ENCODE results near the gene WSCD2.
"Not testable (repeated sequence)": the region's sequence is repeated elsewhere in the genome, so short reads cannot be mapped to it uniquely, and the experiment has no call there.

The WSCD2 gene

DNA sequence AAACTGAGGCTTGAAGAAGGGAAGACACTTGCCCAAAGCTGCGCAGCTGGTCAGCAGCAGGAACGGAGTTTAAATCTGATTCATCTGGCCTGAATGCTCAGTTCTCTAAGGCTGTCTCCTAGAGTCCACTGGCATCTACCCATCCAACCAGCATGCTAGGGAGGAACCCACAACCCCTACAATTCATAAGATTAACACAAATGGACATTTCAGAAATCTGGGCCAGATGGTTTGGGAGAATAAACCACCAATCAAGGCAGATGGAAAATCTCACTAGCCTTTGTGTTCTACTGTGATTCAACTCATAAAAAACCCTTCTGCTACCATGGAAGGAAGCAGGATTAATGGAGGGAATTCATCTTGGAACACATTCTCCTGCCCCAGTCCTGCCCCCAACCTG is 67.8 kb downstream of the WSCD2 start:
- DNase-seq (no peak), ATAC-seq (no peak)

DNA sequence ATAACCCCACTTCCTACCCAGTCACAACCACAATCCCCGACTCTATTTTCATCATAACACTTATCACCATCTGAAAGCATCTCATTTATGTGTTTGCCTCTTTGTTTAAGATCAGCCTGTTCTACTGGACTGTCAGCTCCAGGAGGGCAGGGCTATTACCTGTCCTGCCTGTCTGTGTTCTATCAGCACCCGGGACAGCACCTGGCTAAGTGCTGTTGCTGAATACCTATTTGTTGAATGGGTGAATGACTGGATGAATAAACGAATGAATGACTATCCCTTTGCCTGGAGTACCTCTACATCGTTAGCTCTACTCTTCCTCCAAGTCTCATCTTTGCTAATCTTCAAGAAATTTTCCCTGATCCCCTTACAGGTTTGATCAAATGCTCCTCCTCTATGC is 69.0 kb downstream of the WSCD2 start:
- ATAC-seq (no peak), DNase-seq (no peak)

GRCh38 chr12:108199106-108199505 is 70.0 kb downstream of the WSCD2 start:
- DNase-seq (no peak), ATAC-seq (no peak)

DNA sequence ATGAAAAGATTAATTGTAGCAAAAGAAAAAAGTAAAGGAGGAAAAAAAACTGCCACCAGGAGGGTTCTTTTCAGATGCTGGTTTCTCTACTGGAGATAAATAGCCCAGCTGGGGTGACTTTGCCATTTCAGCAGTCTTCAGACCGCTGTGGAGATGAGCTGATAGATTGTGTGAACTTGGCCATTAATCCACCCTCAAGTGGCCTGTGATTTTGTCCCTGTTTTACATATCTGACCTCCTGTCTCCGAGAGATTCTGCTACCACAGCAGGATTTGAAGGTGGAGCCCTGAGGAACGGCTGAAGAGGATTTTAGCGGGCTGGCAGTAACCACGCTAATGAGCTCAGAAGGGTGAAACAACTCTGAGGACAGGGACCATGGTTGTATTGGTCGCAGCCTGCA is 72.7 kb downstream of the WSCD2 start:
- DNase-seq: no peak
- ATAC-seq: no peak

- DNase-seq (no peak), ATAC-seq (no peak)
These were observed 75.3 kb downstream of the WSCD2 start for GRCh38 chr12:108204117-108204987.

DNA sequence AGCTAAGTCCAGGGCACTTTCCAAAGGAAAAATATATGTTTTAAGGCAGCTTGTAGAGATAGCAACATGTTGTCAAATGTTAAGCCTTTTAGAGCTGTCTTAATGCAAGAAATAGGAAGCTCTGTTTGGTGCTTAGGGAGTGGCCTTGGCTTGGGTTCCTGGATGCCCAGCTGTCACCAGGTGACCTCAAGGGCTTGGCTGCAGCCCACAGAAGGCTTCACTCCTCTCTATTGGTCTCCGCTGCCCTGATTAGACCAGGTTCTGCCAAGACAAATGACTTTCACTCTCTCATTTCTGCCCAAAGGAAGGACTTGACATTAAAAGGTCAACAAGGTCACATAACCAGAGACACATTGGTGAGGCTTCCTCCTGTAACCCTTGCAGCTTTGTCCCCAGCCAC is 76.8 kb downstream of the WSCD2 start:
- no peak for DNase-seq
- ATAC-seq: no peak

- no peak for ATAC-seq
- DNase-seq: no peak
These were observed 79.0 kb downstream of the WSCD2 start for GRCh38 chr12:108207791-108208730.

GRCh38 chr12:108210001-108210400 is 80.9 kb downstream of the WSCD2 start:
- ATAC-seq (no peak), DNase-seq (no peak)

DNA sequence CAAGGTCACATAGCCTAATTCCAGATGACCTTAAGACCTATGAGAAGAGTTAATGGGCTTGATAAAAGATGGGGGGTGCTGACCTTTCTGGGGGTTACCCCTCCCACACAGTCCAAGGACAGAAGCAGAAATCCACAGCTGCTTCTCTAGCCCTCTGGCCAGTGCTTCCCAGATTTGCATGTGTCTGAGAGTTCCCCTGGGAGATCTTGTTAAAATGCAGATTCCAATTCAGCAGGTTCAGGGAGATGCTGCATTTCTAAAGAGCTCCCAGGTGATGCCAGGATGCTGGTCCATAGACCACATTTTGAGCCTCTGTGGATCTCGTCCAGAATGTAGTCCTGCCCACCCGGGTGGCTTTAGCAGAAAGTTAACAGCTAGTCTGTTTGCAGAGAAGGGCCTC is 82.1 kb downstream of the WSCD2 start:
- DNase-seq (no peak), ATAC-seq (no peak)

GRCh38 chr12:108213871-108214445 is 84.9 kb downstream of the WSCD2 start:
- ATAC-seq (no peak), DNase-seq (no peak)

DNA sequence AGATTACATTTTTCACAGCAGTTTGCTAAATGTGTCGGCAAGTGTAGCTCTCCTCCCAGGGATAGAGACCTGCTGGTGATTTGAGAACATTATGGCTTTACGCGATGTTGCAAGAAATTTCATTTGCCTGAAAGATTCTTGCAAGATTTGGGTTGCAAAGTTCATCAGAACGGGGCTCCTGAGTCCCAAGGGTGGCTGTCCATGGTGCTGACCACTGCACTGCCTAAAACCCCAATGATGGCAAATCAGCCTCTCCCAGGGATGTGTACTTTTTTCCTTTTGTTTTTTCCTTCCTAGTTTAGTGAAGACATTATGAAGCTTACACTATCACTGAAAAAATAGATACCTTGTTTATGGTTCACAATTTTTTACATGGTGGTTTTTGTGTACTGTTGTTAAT is 85.4 kb downstream of the WSCD2 start:
- ATAC-seq (no peak), DNase-seq (peak; percentile 22)

GRCh38 chr12:108215458-108215857 is 86.4 kb downstream of the WSCD2 start:
- DNase-seq (no peak), ATAC-seq (no peak)

GRCh38 chr12:108218921-108219320 is 89.8 kb downstream of the WSCD2 start:
- DNase-seq (no peak), ATAC-seq (no peak)

DNA sequence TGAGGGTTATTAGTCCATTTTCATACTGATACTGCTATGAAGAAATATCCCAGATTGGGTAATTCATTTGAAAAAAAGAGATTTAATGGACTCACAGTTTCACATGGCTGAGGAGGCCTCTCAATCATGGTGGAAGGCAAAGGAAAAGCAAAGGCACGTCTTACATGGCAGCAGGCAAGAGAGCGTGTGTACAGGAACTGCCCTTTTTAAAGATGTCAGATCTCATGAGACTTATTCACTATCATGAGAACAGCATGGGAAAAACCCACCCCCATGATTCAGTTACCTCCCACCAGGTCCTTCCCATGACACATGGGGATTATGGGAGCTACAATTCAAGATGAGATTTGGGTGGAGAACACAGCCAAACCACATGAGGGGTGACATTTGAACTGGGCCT is 96.0 kb downstream of the WSCD2 start:
- ATAC-seq, DNase-seq: not testable (repeated sequence)

- ATAC-seq (no peak), DNase-seq (no peak)
These were observed 97.8 kb downstream of the WSCD2 start for GRCh38 chr12:108226866-108227265.

- DNase-seq: no peak
- no peak for ATAC-seq
These were observed 99.7 kb downstream of the WSCD2 start for GRCh38 chr12:108228746-108229145.

DNA sequence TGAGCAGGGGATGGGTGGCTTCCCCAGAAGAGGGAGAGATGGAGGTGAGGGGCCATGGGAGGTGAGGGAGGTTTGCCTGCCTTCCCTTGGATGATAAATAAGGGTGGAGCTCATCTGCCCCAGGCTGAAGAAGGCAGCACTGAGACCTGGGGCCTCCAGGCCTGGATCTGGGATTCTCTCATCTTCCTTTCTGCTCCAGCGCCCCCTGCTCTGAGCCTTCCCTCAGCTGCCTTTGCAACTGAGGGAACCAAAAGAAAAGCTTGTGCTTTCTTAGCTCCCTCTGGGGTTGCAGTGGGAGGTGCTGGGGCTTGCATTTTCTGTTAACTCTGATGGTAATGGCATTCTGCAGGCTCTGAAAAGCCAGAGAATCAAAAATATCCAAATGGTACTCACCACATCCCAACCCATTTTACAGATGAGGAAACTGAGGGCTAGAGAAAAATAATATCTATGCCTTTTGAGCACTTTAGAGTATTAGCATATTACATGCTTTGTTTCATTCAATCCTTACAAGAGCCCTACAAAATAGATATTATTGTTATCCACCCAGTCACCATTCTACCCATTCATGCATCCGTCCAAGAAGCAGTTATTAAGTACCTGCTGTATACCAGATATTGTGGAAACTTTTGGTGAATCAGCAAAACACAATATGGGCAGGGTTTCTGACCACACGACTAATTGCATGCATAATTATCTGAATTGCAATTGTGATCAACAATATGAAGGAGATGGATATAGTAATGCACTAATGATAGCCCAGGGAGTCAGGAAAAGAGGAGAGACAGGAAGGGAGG is 102.2 kb downstream of the WSCD2 start:
- no peak for ATAC-seq
- no peak for DNase-seq

GRCh38 chr12:108231909-108232434 is 102.9 kb downstream of the WSCD2 start:
- DNase-seq (no peak), ATAC-seq (no peak)

DNA sequence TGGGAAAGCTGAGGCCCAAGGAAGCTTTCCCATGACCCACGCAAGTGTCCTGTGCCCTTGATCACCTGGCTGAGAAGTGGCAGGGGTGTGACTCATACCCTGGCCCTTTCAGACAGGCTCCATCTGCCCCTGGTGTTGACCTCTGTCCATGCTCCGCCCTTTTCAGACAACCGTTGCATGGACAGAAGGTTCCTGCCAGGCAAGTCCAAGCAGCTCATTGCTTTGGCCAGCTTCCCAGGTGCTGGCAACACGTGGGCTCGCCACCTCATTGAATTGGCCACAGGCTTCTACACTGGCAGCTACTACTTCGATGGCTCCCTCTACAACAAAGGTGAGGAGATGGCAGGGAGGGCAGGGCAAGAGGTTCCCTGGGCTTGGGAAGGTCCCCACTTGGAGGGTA is 103.5 kb downstream of the WSCD2 start:
- no peak for DNase-seq

GRCh38 chr12:108234158-108234557 is 105.1 kb downstream of the WSCD2 start:
- ATAC-seq (no peak), DNase-seq (no peak)

More for the DNA sequence above, 103.5 kb downstream of the WSCD2 start:
- no peak for ATAC-seq

GRCh38 chr12:108235197-108235984 is 106.3 kb downstream of the WSCD2 start:
- DNase-seq (no peak), ATAC-seq (no peak)
